Measurements from ENCODE around the gene PRELID2. TPM values are rescaled to one million over a fixed set of nuclear protein-coding genes. Genes with fewer than 3 reads are reported as not detected.

The PRELID2 gene
- polyA plus RNA-seq, 1 of the 3 experiments (the other 2 are of a cell fraction), result 5.3 TPM

- TF ChIP-seq USF1 (IDR thresholded peaks at IDR 0.05; ENCODE audit: borderline replicate concordance, low read depth) (no peak), MEF2A (IDR thresholded peaks at IDR 0.05; ENCODE audit: borderline replicate concordance, low read depth) (no peak), RAD21 (IDR thresholded peaks at IDR 0.05; ENCODE audit: low read length) (no peak), JUND (IDR thresholded peaks at IDR 0.05) (no peak)
Measured at GRCh38 chr5:145803112-145804004, 31.8 kb downstream of the PRELID2 start (continued).

GRCh38 chr5:145801195-145801594 is 33.9 kb downstream of the PRELID2 start:
- no peak for DNase-seq
- Histone ChIP-seq H3K4me2 (no peak overlapping the region), H3K27ac (ENCODE audit: low read depth in 2 of 2, low read length in 1 of 2) (no peak overlapping the region), H3K4me3 (ENCODE audit: low read depth in 2 of 2, low read length in 1 of 2) (no peak overlapping the region), H3K9me2 (no peaks in the 10 kb centered on the region; the same call in 1 of the 2 replicates), H3K9me3 (no peaks in the 10 kb centered on the region), H2AFZ (ENCODE audit: low read depth) (no peak overlapping the region), H3K4me1 (ENCODE audit: control insufficient read depth in 1 of 2, insufficient read depth in 2 of 2, low read depth in 1 of 2, low read length in 1 of 2) (no peaks in the 10 kb centered on the region), H3K36me3 (replicated peaks in 1 of 2; ENCODE audit: control insufficient read depth in 1 of 2, insufficient read depth in 2 of 2, low read length in 1 of 2) (peaks cover 2 to 4% of the 10 kb centered on the region in 2 experiments), H3F3A (replicated peaks; ENCODE audit: insufficient read depth) (peaks cover 4% of the 10 kb centered on the region), H3K27me3 (ENCODE audit: insufficient read depth) (no peaks in the 10 kb centered on the region), H3K9ac (no peak overlapping the region), H3K79me2 (ENCODE audit: insufficient read depth) (no peaks in the 10 kb centered on the region), H4K20me1 (ENCODE audit: insufficient read depth) (no peaks in the 10 kb centered on the region)
- ChIA-PET POLR2A (no interaction called here), CTCF (interaction anchor here (0.6 to 0.9 kb wide), 2 partner anchors 12 to 25 kb away, joined by 3 read pairs; no protein-coding TSS in a partner anchor)
- no peak for TF ChIP-seq TCF12 (IDR thresholded peaks at IDR 0.05)
- no peak for TF ChIP-seq EP300 (IDR thresholded peaks at IDR 0.05; ENCODE audit: borderline replicate concordance in 1 of 2, low read depth in 1 of 2, low read length in 1 of 2)
- no peak for TF ChIP-seq RAD21 (IDR thresholded peaks at IDR 0.05; ENCODE audit: low read length)
- TF ChIP-seq RFX5 (IDR thresholded peaks at IDR 0.05; ENCODE audit: low read length), result no peak
- no peak for TF ChIP-seq NRF1 (IDR thresholded peaks at IDR 0.05; ENCODE audit: low read depth, low read length)
- TF ChIP-seq PBX3 (IDR thresholded peaks at IDR 0.05), result no peak
- no peak for TF ChIP-seq TAF1 (IDR thresholded peaks at IDR 0.05; ENCODE audit: borderline replicate concordance, low read depth, low read length)
- TF ChIP-seq MEF2A (IDR thresholded peaks at IDR 0.05; ENCODE audit: borderline replicate concordance, low read depth), result no peak
- TF ChIP-seq MXI1 (IDR thresholded peaks at IDR 0.05; ENCODE audit: low read depth, low read length), result no peak
- no peak for TF ChIP-seq RXRA (IDR thresholded peaks at IDR 0.05; ENCODE audit: borderline replicate concordance, low read depth)
- no peak for TF ChIP-seq ELF1 (IDR thresholded peaks at IDR 0.05)
- TF ChIP-seq USF2 (IDR thresholded peaks at IDR 0.05; ENCODE audit: borderline replicate concordance, low read depth, low read length), result no peak
- WGBS (ENCODE audit: low lambda C conversion rate), result 89% methylated on average over 4 of the region's 4 CpGs

All from SK-N-SH (cell line).